Measurements from ENCODE around the gene NDFIP1.

- TF ChIP-seq CTCF (IDR thresholded peaks at IDR 0.05) (no peak), ZMAT4 (CRISPR knock-in tag; IDR thresholded peaks at IDR 0.05) (no peak), ARID4B (CRISPR knock-in tag; IDR thresholded peaks at IDR 0.05; ENCODE audit: borderline replicate concordance) (no peak), ATF3 (CRISPR knock-in tag; conservative IDR thresholded peaks at IDR 0.05) (no peak), TEAD4 (CRISPR knock-in tag; IDR thresholded peaks at IDR 0.05) (no peak), PREB (CRISPR knock-in tag; IDR thresholded peaks at IDR 0.05; ENCODE audit: borderline replicate concordance) (no peak), ESRRA (CRISPR knock-in tag; IDR thresholded peaks at IDR 0.05; ENCODE audit: borderline replicate concordance) (no peak), ETV6 (CRISPR knock-in tag; IDR thresholded peaks at IDR 0.05) (no peak), SP1 (CRISPR knock-in tag; conservative IDR thresholded peaks at IDR 0.05) (no peak), NFYB (CRISPR knock-in tag; conservative IDR thresholded peaks at IDR 0.05; ENCODE audit: low read depth) (no peak), ZNF281 (CRISPR knock-in tag; IDR thresholded peaks at IDR 0.05) (no peak), USF2 (CRISPR knock-in tag; IDR thresholded peaks at IDR 0.05) (no peak), GABPB1 (CRISPR knock-in tag; IDR thresholded peaks at IDR 0.05) (no peak)
Measured at GRCh38 chr5:142086229-142086628, 22.4 kb upstream of the NDFIP1 start.
